ENCODE measurements around the gene TIMP4. TPM values are rescaled to one million over a fixed set of nuclear protein-coding genes. Genes with fewer than 3 reads are reported as not detected.

Gene TIMP4
- total RNA-seq, 4 donors from 2014 or later, result 6.9 to 24.5 (median 16.5) TPM

- TF ChIP-seq POLR2A (IDR thresholded peaks at IDR 0.05) (no peak), CTCF (IDR thresholded peaks at IDR 0.05) (no peak), POLR2AphosphoS5 (IDR thresholded peaks at IDR 0.05) (no peak), EP300 (IDR thresholded peaks at IDR 0.05) (no peak)
- Histone ChIP-seq H3K9me3 (no peaks in the 10 kb centered on the region), H3K4me3 (no peak overlapping the region), H3K27me3 (no peaks in the 10 kb centered on the region), H3K36me3 (no peaks in the 10 kb centered on the region), H3K27ac (no peak overlapping the region), H3K4me1 (peaks cover 14% of the 10 kb centered on the region)
- no peak for DNase-seq (ENCODE audit: low spot score in 2 of 2)
- 87% methylated on average over 3 of the region's 3 CpGs for WGBS
Observed at GRCh38 chr3:12196684-12197083, 38.0 kb upstream of the TIMP4 start.

- H3K27me3 ChIP-seq, result no peaks in the 10 kb centered on the region
- WGBS, result 97% methylated on average over 4 of the region's 4 CpGs
- no peak overlapping the region for H3K27ac ChIP-seq
- no peak for DNase-seq (ENCODE audit: low spot score in 2 of 2)
- peaks cover 14% of the 10 kb centered on the region for H3K4me1 ChIP-seq
- no peak overlapping the region for H3K4me3 ChIP-seq
- TF ChIP-seq CTCF (IDR thresholded peaks at IDR 0.05) (no peak), EP300 (IDR thresholded peaks at IDR 0.05) (no peak), POLR2AphosphoS5 (IDR thresholded peaks at IDR 0.05) (no peak), POLR2A (IDR thresholded peaks at IDR 0.05) (no peak)
- no peaks in the 10 kb centered on the region for H3K36me3 ChIP-seq
- H3K9me3 ChIP-seq, result no peaks in the 10 kb centered on the region
Observed at GRCh38 chr3:12195231-12195630, 36.5 kb upstream of the TIMP4 start.

- Histone ChIP-seq H3K27ac (no peak overlapping the region), H3K4me1 (peaks cover 14% of the 10 kb centered on the region), H3K36me3 (no peaks in the 10 kb centered on the region), H3K4me3 (no peak overlapping the region), H3K9me3 (no peaks in the 10 kb centered on the region), H3K27me3 (no peaks in the 10 kb centered on the region)
- 90% methylated on average over 2 of the region's 3 CpGs for WGBS
- no peak for TF ChIP-seq EP300 (IDR thresholded peaks at IDR 0.05)
- no peak for TF ChIP-seq POLR2A (IDR thresholded peaks at IDR 0.05)
- TF ChIP-seq CTCF (IDR thresholded peaks at IDR 0.05), result peak; percentile 6 to 32
- no peak for DNase-seq (ENCODE audit: low spot score in 2 of 2)
Observed at GRCh38 chr3:12194669-12195161, 36.0 kb upstream of the TIMP4 start.

- TF ChIP-seq CTCF (IDR thresholded peaks at IDR 0.05) (no peak), POLR2AphosphoS5 (IDR thresholded peaks at IDR 0.05) (peak in 1 of 3 donors; percentile 28), EP300 (IDR thresholded peaks at IDR 0.05) (no peak), POLR2A (IDR thresholded peaks at IDR 0.05) (no peak)
- Histone ChIP-seq H3K27me3 (no peaks in the 10 kb centered on the region), H3K4me3 (no peak overlapping the region), H3K27ac (peak overlapping the region; percentile 67), H3K4me1 (peaks cover 14% of the 10 kb centered on the region), H3K9me3 (no peaks in the 10 kb centered on the region), H3K36me3 (no peaks in the 10 kb centered on the region)
- no peak for DNase-seq (ENCODE audit: low spot score in 2 of 2)
- WGBS, result 23% methylated on average over 3 of the region's 3 CpGs
Observed at GRCh38 chr3:12194209-12194608, 35.5 kb upstream of the TIMP4 start.

- no peak for DNase-seq (ENCODE audit: low spot score in 2 of 2)
- peak overlapping the region; percentile 67 for H3K27ac ChIP-seq
- peaks cover 20% of the 10 kb centered on the region for H3K4me1 ChIP-seq
- H3K27me3 ChIP-seq, result no peaks in the 10 kb centered on the region
- no peak for TF ChIP-seq CTCF (IDR thresholded peaks at IDR 0.05)
- WGBS, result 96% methylated on average over 1 of the region's 1 CpG
- no peak overlapping the region for H3K4me3 ChIP-seq
- H3K9me3 ChIP-seq, result no peaks in the 10 kb centered on the region
- no peaks in the 10 kb centered on the region for H3K36me3 ChIP-seq
Observed at GRCh38 chr3:12193485-12194165, 34.9 kb upstream of the TIMP4 start.

All from suprapubic skin (tissue), 4 donors.